Tibial artery (tissue), 4 donors: Measurements from ENCODE around the gene TCF20.

Experiments
- DNase-seq, 2 donors: peaks; one replicate each; pipeline ENCODE4 v3.0.0-alpha.2; 2019
- H3K27ac ChIP-seq, 2 donors: fragments of 200-600 bp; sonication (generic) in 1 of 2; 1 replicate in 1 of 2; 2 replicates in 1 of 2; pipeline ENCODE4 v1.5.1; 2018 to 2019; ENCODE audit warnings: mild to moderate bottlenecking in 1 of 2
- H3K27me3 ChIP-seq, 2 donors: fragments of 200-600 bp; sonication (generic) in 1 of 2; one replicate each; pipeline versions ENCODE4 v1.5.1 to v1.6.0; 2016 to 2019
- H3K36me3 ChIP-seq, 3 donors: fragments of 200-600 bp; sonication (generic) in 2 of 3; one replicate each; pipeline ENCODE4 v1.5.1; 2016 to 2019; ENCODE audit warnings: mild to moderate bottlenecking in 2 of 3
- H3K4me1 ChIP-seq, 4 donors: fragments of 200-600 bp; sonication (generic) in 2 of 4; 1 replicate in 3 of 4; 2 replicates in 1 of 4; pipeline ENCODE4 v1.5.1; 2016 to 2019
- H3K4me3 ChIP-seq, 2 donors: fragments of 200-600 bp; sonication (generic) in 1 of 2; 1 replicate in 1 of 2; 2 replicates in 1 of 2; pipeline ENCODE4 v1.5.1; 2018 to 2019; ENCODE audit warnings: mild to moderate bottlenecking in 2 of 2
- H3K9me3 ChIP-seq, 3 donors: fragments of 200-600 bp; sonication (generic) in 1 of 3; one replicate each; pipeline ENCODE4 v1.5.1; 2016 to 2019
- CTCF ChIP-seq, 2 experiments: fragments of 200-600 bp in 1 of 2; fragments of 450-650 bp in 1 of 2; IDR thresholded peaks; one replicate each; pipeline ENCODE4 v1.5.1; 2017 to 2019; ENCODE audit warnings: antibody characterized with exemption in 2 of 2, mild to moderate bottlenecking in 1 of 2, moderate library complexity in 1 of 2
- intact Hi-C: fragments of 100-400 bp; cut with DNase I; formaldehyde crosslinking; loops from one replicate; pipeline ENCODE4 v1.15.0; 2023; ENCODE audit warnings: low total_unique reads

The TCF20 gene

GRCh38 chr22:42280140-42280539 is 9.7 kb upstream of the TCF20 start:
- peaks cover 0 to 49% of the 10 kb centered on the region in 2 donors for H3K27me3 ChIP-seq
- intact Hi-C loops: no loop called here
- no peak for DNase-seq

GRCh38 chr22:42279425-42280020 is 9.1 kb upstream of the TCF20 start:
- Histone ChIP-seq H3K36me3 (no peaks in the 10 kb centered on the region), H3K27ac (no peak overlapping the region), H3K4me3 (no peak overlapping the region), H3K27me3 (peaks cover 0 to 43% of the 10 kb centered on the region in 2 donors), H3K4me1 (peaks cover 0 to 20% (median 14%) of the 10 kb centered on the region in 4 donors), H3K9me3 (no peaks in the 10 kb centered on the region)
- no peak for DNase-seq
- no peak for TF ChIP-seq CTCF (IDR thresholded peaks at IDR 0.05)
- intact Hi-C loops: no loop called here

More at GRCh38 chr22:42280140-42280539, 9.7 kb upstream of the TCF20 start:
- Histone ChIP-seq H3K27ac (no peak overlapping the region), H3K4me3 (no peak overlapping the region), H3K36me3 (no peaks in the 10 kb centered on the region), H3K9me3 (no peaks in the 10 kb centered on the region), H3K4me1 (peaks cover 0 to 20% (median 14%) of the 10 kb centered on the region in 4 donors)
- no peak for TF ChIP-seq CTCF (IDR thresholded peaks at IDR 0.05)

- no peak for DNase-seq
Measured at GRCh38 chr22:42277988-42278776, 7.7 kb upstream of the TCF20 start.

GRCh38 chr22:42277232-42277753 is 6.8 kb upstream of the TCF20 start:
- DNase-seq: no peak
- Histone ChIP-seq H3K27me3 (peaks cover 0 to 22% of the 10 kb centered on the region in 2 donors), H3K4me3 (no peak overlapping the region), H3K9me3 (no peaks in the 10 kb centered on the region), H3K27ac (no peak overlapping the region), H3K36me3 (no peaks in the 10 kb centered on the region), H3K4me1 (peaks cover 0 to under 1% (median 0%) of the 10 kb centered on the region in 4 donors)
- intact Hi-C loops: no loop called here
- TF ChIP-seq CTCF (IDR thresholded peaks at IDR 0.05): no peak

More at GRCh38 chr22:42277988-42278776, 7.7 kb upstream of the TCF20 start:
- H3K4me3 ChIP-seq: no peak overlapping the region
- no peak overlapping the region for H3K27ac ChIP-seq
- intact Hi-C loops: no loop called here
- H3K9me3 ChIP-seq: no peaks in the 10 kb centered on the region
- no peak for TF ChIP-seq CTCF (IDR thresholded peaks at IDR 0.05)
- no peaks in the 10 kb centered on the region for H3K36me3 ChIP-seq
- peaks cover 0 to 10% (median 3%) of the 10 kb centered on the region in 4 donors for H3K4me1 ChIP-seq
- peaks cover 0 to 31% of the 10 kb centered on the region in 2 donors for H3K27me3 ChIP-seq

GRCh38 chr22:42275970-42276369 is 5.5 kb upstream of the TCF20 start:
- no peaks in the 10 kb centered on the region for H3K9me3 ChIP-seq
- peaks cover 0 to 10% of the 10 kb centered on the region in 2 donors for H3K27me3 ChIP-seq
- H3K36me3 ChIP-seq: no peaks in the 10 kb centered on the region
- H3K4me3 ChIP-seq: no peak overlapping the region
- TF ChIP-seq CTCF (IDR thresholded peaks at IDR 0.05): no peak
- no peak for DNase-seq
- intact Hi-C loops: no loop called here
- peaks cover 0 to 3% (median under 1%) of the 10 kb centered on the region in 4 donors for H3K4me1 ChIP-seq
- no peak overlapping the region for H3K27ac ChIP-seq
